ACC112 (cell line): ENCODE results near the gene ZNF521.

Experiments
- H2AFZ ChIP-seq: fragments of 200-600 bp; sonication (generic); one replicate; pipeline ENCODE4 v1.6.0; 2017; ENCODE audit warnings: antibody characterized with exemption, low read length; ENCODE audit not compliant: unreplicated experiment
- H3K27ac ChIP-seq: fragments of 200-600 bp; sonication (generic); 2 replicates; pipeline ENCODE4 v1.5.1; 2014; ENCODE audit warnings: low read depth, mild to moderate bottlenecking, antibody characterized with exemption, low read length, moderate library complexity
- H3K27me3 ChIP-seq: fragments of 200-600 bp; sonication (generic); 2 replicates; pipeline ENCODE4 v1.6.1; 2014; ENCODE audit warnings: mild to moderate bottlenecking, antibody characterized with exemption, low read length, moderate library complexity, mixed read lengths; ENCODE audit not compliant: insufficient read depth
- H3K36me3 ChIP-seq: fragments of 200-600 bp; sonication (generic); 2 replicates; pipeline ENCODE4 v1.6.1; 2016; ENCODE audit warnings: mild to moderate bottlenecking, antibody characterized with exemption, low read length, moderate library complexity, mixed read lengths; ENCODE audit not compliant: insufficient read depth
- H3K4me1 ChIP-seq: fragments of 200-600 bp; sonication (generic); one replicate; pipeline ENCODE4 v1.6.1; 2016; ENCODE audit warnings: low read length, mixed read lengths; ENCODE audit not compliant: insufficient read depth, unreplicated experiment, control insufficient read depth
- H3K4me3 ChIP-seq: fragments of 200-600 bp; sonication (generic); 2 replicates; pipeline ENCODE4 v1.5.1; 2014; ENCODE audit warnings: mild to moderate bottlenecking, low read depth, low read length
- H3K79me2 ChIP-seq: fragments of 200-600 bp; sonication (generic); one replicate; pipeline ENCODE4 v1.6.0; 2016; ENCODE audit warnings: low read length; ENCODE audit not compliant: control insufficient read depth, unreplicated experiment, insufficient read depth

The ZNF521 gene

DNA sequence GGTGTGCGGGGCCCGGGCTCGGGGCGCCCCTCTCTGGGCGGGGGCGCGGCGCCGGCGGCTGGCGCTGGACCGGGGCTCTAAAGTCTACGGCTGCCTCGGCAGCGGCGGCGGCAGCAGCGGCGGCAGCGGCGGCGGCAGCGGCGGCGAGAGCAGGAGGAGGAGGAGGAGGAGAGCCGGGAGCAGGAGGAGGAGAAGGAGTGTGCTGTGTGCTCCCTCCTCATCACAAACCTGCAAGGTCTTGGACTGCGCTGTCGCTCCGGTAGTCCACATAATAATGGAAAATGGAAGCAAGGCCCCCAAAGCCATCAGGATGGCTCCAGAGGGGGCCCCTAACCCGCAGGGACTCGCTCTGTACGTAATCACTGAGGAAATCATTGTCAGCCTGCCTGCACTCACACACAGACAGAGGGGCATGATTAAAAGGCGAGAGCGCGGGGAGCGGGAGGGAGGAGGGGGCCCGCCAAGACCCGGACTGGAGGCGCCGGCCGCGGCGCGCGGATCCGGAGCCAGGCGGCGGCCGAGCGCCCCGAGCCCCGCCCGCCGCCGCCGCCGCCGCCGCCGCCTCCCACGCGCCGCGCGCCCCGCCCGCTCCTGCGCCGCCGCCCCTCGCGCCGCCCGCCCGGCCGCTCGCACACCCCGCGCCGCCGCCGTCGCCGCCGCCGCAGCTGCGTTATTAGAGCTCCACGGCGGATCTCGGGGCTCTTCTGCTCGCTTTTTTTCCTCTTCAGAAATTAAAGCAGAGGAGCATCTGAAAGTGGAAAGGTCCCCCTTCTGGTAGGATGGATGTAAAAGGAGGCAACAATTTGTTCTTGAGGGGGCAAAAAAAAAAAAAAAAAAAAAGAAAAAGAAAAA, at the start of gene ZNF521:
TSS of gene ZNF521 (minus strand) at position 390 of the 852 bp plus-strand sequence. CDS start 1,220 bp downstream, outside the sequence.
- H3K27me3 ChIP-seq = peaks cover 46% of the 10 kb centered on the region
- no peaks in the 10 kb centered on the region for H3K4me1 ChIP-seq
- no peaks in the 10 kb centered on the region for H3K79me2 ChIP-seq
- no peaks in the 10 kb centered on the region for H3K36me3 ChIP-seq
- H3K4me3 ChIP-seq = peak within 1 kb of the TSS; percentile 98
- peak within 1 kb of the TSS; percentile 67 for H3K27ac ChIP-seq
- peak within 1 kb of the TSS; percentile 98 for H2AFZ ChIP-seq

DNA sequence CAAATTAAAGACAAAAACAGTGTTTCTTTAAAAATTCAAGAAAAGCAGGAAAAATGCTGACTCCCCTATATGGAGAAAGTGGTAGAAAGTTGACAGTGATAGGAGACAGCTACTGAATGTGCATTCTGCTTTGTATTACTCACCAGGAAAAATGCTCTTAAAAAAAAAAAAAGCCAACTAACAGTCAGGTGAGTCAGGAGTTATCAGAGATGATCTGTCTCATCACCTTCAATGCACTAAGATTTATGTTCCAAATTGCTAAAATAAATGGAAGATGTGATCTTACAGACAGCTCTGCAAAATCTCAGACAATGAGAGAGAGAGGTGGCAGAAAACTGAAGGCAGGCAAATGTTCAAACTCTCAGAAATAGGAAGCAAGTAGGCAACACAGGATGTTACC, 47.6 kb upstream of the ZNF521 start:
- no peak overlapping the region for H2AFZ ChIP-seq
- no peak overlapping the region for H3K27ac ChIP-seq
- H3K79me2 ChIP-seq = no peaks in the 10 kb centered on the region
- H3K27me3 ChIP-seq = peaks cover 4% of the 10 kb centered on the region; the same call in 1 of the 2 replicates
- H3K36me3 ChIP-seq = no peaks in the 10 kb centered on the region
- no peaks in the 10 kb centered on the region for H3K4me1 ChIP-seq
- H3K4me3 ChIP-seq = no peak overlapping the region

DNA sequence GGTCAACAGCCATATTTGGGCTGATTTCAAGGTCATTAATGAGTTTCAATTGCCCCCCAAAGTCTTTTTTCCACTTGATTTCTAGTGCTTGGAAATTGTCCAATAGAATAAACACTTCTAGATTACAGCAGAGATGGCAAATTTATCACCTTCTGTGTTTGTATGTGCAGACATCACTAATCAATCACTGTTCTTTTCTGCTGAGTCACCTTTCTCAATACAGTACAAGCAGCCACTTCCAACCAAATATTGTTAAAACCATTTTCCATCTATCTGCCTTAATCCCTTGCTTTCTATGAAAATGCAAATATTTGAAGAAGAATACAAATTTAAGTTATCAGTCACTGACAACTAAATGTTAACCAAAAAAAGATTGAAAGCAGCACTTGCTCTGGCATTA, 40.2 kb upstream of the ZNF521 start:
- Histone ChIP-seq H3K4me3 (no peak overlapping the region), H3K4me1 (no peaks in the 10 kb centered on the region), H2AFZ (no peak overlapping the region), H3K79me2 (no peaks in the 10 kb centered on the region), H3K27me3 (0 out of 2 replicates have a peak, but pooled peaks cover 7% of the 10 kb centered on the region), H3K36me3 (no peaks in the 10 kb centered on the region), H3K27ac (no peak overlapping the region)

DNA sequence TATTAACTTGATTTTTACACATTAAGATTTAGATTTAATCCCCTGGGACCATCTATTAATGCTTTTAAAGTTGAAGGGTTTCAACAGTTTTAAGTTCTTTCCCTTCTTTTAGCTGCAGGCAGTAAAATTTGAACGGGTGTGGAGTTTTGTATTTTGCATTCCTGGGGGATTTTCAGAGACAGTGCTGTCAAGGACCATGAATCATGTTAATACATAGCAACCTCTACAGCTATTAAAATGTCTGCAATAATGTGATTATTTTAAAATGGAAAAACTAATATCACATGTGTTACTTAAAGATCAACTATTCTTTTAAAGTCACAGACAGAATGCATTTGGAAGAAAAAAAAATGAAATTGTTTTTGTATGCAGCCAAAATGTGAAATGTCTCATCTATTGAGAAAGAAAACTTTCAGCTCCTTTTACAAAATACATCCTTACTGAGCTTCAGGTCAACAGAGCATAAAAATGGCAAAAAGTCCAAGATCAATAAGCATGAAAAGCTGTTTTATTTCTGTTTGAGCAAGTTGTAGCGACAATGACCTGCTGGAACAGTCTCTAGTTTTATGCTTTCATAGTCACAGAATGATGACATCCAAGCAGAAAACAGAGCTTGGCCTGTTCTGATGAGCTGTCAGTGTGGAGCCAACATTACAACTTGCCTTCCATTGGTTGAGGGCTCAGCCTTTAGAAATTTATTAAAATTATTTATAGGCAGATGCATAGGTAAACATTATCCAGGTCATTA, 21.6 kb upstream of the ZNF521 start:
- Histone ChIP-seq H3K4me3 (no peak overlapping the region), H3K27me3 (peaks cover 41% of the 10 kb centered on the region), H3K36me3 (no peaks in the 10 kb centered on the region), H2AFZ (no peak overlapping the region), H3K4me1 (no peaks in the 10 kb centered on the region), H3K79me2 (no peaks in the 10 kb centered on the region), H3K27ac (no peak overlapping the region)

DNA sequence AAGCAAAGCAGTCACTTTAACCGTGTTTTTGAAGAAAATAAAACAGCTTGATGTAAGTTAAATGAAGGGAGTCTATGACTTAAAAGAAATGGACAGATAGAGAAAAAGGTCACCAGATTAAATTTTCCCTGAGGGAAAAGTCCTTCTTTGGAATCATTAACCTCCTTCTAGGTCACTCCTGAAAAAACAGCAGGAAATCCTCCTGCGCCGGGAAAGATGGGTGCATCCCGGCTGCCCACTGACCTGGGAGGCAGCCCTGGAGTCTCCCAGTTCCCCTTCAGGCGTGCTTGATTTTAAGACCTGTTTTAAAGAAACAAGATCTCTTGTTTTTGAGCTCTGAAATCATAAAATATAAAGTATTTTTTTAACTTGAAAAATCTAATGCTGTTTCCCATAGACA, 18.4 kb upstream of the ZNF521 start:
- no peak overlapping the region for H3K27ac ChIP-seq
- no peak overlapping the region for H2AFZ ChIP-seq
- H3K27me3 ChIP-seq = peaks cover 57% of the 10 kb centered on the region
- H3K79me2 ChIP-seq = no peaks in the 10 kb centered on the region
- no peak overlapping the region for H3K4me3 ChIP-seq
- H3K36me3 ChIP-seq = no peaks in the 10 kb centered on the region
- H3K4me1 ChIP-seq = no peaks in the 10 kb centered on the region

DNA sequence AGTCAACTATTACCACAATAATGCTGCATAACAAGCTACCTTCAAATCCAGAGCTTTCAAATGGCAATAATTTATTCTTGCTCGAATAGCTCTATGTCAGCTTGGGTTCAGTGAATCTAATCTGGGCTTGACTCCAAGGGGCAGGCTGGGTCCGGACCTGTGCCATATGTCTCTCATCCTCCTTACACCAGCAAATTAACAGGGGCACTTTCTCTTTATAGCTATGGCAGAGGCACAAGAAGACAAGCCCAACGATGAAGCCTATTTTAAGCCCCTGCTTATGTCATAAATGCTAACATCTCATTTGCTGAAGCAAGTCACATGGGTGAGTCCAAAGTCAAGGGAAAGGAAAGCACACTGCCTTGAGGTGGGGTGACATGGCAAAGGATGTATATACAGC, 13.3 kb upstream of the ZNF521 start:
- Histone ChIP-seq H3K27ac (no peak overlapping the region), H2AFZ (no peak overlapping the region), H3K79me2 (no peaks in the 10 kb centered on the region), H3K4me1 (no peaks in the 10 kb centered on the region), H3K4me3 (no peak overlapping the region), H3K36me3 (no peaks in the 10 kb centered on the region), H3K27me3 (peaks cover 47% of the 10 kb centered on the region)

DNA sequence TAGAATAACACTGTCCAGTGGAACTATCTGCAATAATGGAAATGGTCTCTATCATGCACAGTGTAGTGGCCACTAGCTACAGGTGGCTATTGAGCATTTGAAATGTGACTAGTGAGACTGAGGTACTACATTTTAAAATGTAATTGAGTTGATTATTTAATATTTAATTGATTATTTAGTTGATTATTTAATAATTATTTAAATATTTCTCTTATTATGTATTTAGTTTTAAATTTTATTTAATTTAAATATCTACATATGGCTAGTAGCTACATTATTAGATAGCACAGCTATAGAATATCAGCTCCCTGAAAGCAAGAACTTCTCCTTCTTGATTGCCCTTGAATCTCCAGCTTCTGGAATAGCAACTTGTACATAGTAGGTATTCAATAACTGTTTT, 12.8 kb upstream of the ZNF521 start:
- no peaks in the 10 kb centered on the region for H3K36me3 ChIP-seq
- no peak overlapping the region for H3K4me3 ChIP-seq
- H3K27ac ChIP-seq = no peak overlapping the region
- H3K79me2 ChIP-seq = no peaks in the 10 kb centered on the region
- no peak overlapping the region for H2AFZ ChIP-seq
- no peaks in the 10 kb centered on the region for H3K4me1 ChIP-seq
- H3K27me3 ChIP-seq = peaks cover 43% of the 10 kb centered on the region

DNA sequence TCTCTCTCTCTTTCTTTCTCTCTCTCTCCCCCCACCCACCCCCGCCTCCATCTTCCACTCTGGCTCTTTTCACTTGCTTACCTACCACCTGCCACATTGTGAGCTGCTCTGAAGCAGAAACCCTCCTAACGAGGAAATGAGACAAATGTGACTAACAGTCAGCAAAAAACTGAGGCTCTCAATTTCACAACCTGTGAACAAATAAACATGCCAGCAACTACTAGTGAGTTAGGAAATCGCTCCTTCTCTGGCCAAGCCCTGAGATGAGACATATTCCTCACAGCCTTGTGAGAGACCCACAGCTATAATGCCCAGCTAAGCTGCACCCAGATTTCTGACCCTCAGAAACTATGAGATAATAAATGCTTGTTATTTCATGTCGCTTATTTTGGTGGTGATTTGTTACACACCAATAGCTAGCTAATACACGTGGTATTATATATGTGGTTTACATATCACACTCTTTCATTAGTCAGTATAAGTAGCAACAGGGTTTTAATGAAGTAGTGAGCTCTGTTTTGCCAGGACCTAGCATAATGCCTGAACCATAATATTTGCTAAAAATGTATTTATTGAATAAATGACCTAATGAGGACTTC, 8.4 kb upstream of the ZNF521 start:
- Histone ChIP-seq H3K36me3 (no peaks in the 10 kb centered on the region), H2AFZ (no peak overlapping the region), H3K79me2 (no peaks in the 10 kb centered on the region), H3K4me3 (no peak overlapping the region), H3K27me3 (peaks cover 28% of the 10 kb centered on the region), H3K27ac (no peak overlapping the region), H3K4me1 (no peaks in the 10 kb centered on the region)

DNA sequence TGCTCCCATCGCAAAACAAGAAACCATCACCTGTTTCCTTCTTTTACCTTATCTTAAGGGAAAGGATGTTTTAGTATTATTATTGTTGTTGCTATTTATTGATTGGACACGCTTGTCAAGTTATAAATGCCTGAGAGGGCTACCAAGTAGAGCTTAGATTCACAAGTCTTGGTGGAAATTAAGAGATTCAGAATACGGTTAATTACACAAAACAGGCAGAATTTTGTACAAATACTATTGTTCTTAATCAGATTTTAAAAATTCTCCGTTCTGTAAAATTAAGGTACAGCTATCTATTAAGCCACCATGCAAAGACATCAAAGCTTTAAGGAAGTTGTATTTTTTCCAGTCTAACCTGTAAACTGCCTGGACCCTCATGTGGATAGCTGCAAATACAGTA, 1.1 kb upstream of the ZNF521 start:
- H3K4me3 ChIP-seq = peak overlapping the region; percentile 73
- no peak overlapping the region for H2AFZ ChIP-seq
- no peak overlapping the region for H3K27ac ChIP-seq
- peaks cover 35% of the 10 kb centered on the region for H3K27me3 ChIP-seq
- H3K4me1 ChIP-seq = no peaks in the 10 kb centered on the region
- H3K79me2 ChIP-seq = no peaks in the 10 kb centered on the region
- H3K36me3 ChIP-seq = no peaks in the 10 kb centered on the region

DNA sequence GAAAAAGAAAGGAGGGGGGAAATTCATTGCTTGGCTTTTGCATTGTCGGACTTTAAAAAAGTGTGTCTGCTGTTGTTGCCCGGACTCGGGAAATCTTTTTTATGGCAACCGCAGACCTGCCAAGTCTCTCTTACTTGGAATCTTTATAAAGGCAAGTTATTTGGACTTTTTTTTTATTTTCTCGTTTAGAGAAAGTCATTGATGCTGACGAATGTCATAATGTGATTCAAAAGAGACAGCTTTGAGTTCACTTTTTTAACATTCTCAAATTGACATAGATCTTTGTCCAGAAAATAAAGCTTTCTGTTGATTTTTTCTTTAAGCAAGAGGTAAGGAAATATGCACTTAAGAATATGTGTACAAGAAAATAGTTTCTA, 651 bp upstream of the ZNF521 start:
- peak overlapping the region; percentile 61 for H2AFZ ChIP-seq
- no peaks in the 10 kb centered on the region for H3K4me1 ChIP-seq
- no peaks in the 10 kb centered on the region for H3K36me3 ChIP-seq
- H3K27ac ChIP-seq = no peak overlapping the region
- H3K4me3 ChIP-seq = peak overlapping the region; percentile 73
- H3K79me2 ChIP-seq = no peaks in the 10 kb centered on the region
- H3K27me3 ChIP-seq = peaks cover 39% of the 10 kb centered on the region
